ENCODE results near the gene BICRA.
A peak's percentile ranks its signal among the peaks of the same experiment; 100 is the strongest.
"Not testable (repeated sequence)": the region's sequence is repeated elsewhere in the genome, so short reads cannot be mapped to it uniquely, and the experiment has no call there.

BICRA gene

GRCh38 chr19:47719047-47719859 lies 110.3 kb downstream of the BICRA start:
- DNase-seq: peak; percentile 90

- no peak for DNase-seq
Observed at GRCh38 chr19:47720669-47721422, 111.9 kb downstream of the BICRA start.

- peak; percentile 28 for DNase-seq
Observed at GRCh38 chr19:47723581-47723940, 114.6 kb downstream of the BICRA start.

GRCh38 chr19:47725759-47726401 lies 116.9 kb downstream of the BICRA start:
- no peak for DNase-seq

GRCh38 chr19:47726467-47726866 lies 117.5 kb downstream of the BICRA start:
- no peak for DNase-seq

- DNase-seq: not testable (repeated sequence)
Observed at GRCh38 chr19:47728295-47728694, 119.4 kb downstream of the BICRA start.

- no peak for DNase-seq
Observed at GRCh38 chr19:47729468-47729798, 120.5 kb downstream of the BICRA start.

- DNase-seq: peak; percentile 87
Observed at GRCh38 chr19:47729799-47730520, 121.0 kb downstream of the BICRA start.

GRCh38 chr19:47730521-47730889 lies 121.6 kb downstream of the BICRA start:
- DNase-seq: no peak

- DNase-seq: no peak
Observed at GRCh38 chr19:47730910-47731309, 122.0 kb downstream of the BICRA start.

- no peak for DNase-seq
Observed at GRCh38 chr19:47735131-47735530, 126.2 kb downstream of the BICRA start.

GRCh38 chr19:47740866-47741519 lies 132.1 kb downstream of the BICRA start:
- DNase-seq: no peak

GRCh38 chr19:47741544-47742140 lies 132.7 kb downstream of the BICRA start:
- DNase-seq: no peak

- DNase-seq: no peak
Observed at GRCh38 chr19:47742634-47743033, 133.7 kb downstream of the BICRA start.

- peak; percentile 99 for DNase-seq
Observed at GRCh38 chr19:47745010-47745901, 136.3 kb downstream of the BICRA start, which contains the start of gene NOP53. NOP53 (plus strand) TSS chr19:47745546; CDS start chr19:47745560, 14 bp downstream.

- not testable (repeated sequence) for DNase-seq
Observed at GRCh38 chr19:47746129-47746528, 137.2 kb downstream of the BICRA start.

- no peak for DNase-seq
Observed at GRCh38 chr19:47749326-47749725, 140.4 kb downstream of the BICRA start.

GRCh38 chr19:47750752-47751151 lies 141.8 kb downstream of the BICRA start:
- DNase-seq: no peak

- no peak for DNase-seq
Observed at GRCh38 chr19:47752440-47753211, 143.7 kb downstream of the BICRA start.

All from NCI-H82 (cell line).